SK-N-SH treated with all-trans-retinoic acid at 6 μM for 48 hours (cell line): ENCODE measurements around the gene CBFA2T2.

Source experiments
- TF ChIP-seq, protein P1 (sequence below): fragments of 250-450 bp; sonication (Bioruptor Pico); IDR thresholded peaks from 2 replicates; pipeline ENCODE4 v1.5.0; 2020; ENCODE audit warnings: mild to moderate bottlenecking, moderate library complexity
- TF ChIP-seq, protein P2 (sequence below): fragments of 250-450 bp; sonication (Bioruptor Pico); IDR thresholded peaks from 2 replicates; pipeline ENCODE4 v1.5.1; 2020; ENCODE audit warnings: low read depth, mild to moderate bottlenecking, moderate library complexity

DNA sequence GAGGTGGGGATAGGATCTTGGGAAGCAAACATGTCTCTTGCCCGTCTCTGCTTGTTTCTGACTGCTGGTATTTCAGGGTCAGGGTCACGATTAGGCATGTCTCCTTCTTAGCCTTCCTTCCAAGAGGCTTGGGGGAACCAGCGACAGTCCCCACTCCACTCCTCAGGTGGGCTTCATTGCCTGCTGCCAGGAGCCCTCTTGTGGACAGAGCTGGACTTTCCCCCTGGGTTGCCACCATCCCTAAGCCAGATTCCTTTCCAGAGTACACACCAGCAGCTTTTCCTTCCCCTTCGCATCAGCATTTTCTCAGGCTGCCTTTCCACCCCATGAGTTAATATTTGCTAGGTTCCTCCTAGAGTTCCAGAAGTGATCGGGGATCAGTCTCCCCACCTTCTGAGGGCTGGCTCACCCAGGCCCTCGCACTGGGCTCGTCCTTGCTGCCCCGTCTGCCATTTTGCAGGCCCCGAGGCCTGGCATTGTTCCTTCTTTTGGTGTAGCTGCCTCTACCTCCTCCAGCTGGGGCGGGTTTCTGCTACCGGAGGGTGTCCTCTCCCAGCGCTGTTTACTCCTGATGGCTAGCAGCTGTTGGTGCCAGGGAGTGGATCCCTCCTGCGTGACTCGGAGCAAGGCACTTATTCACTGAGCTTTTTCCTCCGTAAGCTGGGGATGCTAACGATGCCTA, 163.5 kb downstream of the CBFA2T2 start:
- TF ChIP-seq, protein P1, sequence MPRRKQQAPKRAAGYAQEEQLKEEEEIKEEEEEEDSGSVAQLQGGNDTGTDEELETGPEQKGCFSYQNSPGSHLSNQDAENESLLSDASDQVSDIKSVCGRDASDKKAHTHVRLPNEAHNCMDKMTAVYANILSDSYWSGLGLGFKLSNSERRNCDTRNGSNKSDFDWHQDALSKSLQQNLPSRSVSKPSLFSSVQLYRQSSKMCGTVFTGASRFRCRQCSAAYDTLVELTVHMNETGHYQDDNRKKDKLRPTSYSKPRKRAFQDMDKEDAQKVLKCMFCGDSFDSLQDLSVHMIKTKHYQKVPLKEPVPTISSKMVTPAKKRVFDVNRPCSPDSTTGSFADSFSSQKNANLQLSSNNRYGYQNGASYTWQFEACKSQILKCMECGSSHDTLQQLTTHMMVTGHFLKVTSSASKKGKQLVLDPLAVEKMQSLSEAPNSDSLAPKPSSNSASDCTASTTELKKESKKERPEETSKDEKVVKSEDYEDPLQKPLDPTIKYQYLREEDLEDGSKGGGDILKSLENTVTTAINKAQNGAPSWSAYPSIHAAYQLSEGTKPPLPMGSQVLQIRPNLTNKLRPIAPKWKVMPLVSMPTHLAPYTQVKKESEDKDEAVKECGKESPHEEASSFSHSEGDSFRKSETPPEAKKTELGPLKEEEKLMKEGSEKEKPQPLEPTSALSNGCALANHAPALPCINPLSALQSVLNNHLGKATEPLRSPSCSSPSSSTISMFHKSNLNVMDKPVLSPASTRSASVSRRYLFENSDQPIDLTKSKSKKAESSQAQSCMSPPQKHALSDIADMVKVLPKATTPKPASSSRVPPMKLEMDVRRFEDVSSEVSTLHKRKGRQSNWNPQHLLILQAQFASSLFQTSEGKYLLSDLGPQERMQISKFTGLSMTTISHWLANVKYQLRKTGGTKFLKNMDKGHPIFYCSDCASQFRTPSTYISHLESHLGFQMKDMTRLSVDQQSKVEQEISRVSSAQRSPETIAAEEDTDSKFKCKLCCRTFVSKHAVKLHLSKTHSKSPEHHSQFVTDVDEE (CRISPR knock-in tag): no peak
- TF ChIP-seq, protein P2, sequence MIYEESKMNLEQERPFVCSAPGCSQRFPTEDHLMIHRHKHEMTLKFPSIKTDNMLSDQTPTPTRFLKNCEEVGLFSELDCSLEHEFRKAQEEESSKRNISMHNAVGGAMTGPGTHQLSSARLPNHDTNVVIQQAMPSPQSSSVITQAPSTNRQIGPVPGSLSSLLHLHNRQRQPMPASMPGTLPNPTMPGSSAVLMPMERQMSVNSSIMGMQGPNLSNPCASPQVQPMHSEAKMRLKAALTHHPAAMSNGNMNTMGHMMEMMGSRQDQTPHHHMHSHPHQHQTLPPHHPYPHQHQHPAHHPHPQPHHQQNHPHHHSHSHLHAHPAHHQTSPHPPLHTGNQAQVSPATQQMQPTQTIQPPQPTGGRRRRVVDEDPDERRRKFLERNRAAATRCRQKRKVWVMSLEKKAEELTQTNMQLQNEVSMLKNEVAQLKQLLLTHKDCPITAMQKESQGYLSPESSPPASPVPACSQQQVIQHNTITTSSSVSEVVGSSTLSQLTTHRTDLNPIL (CRISPR knock-in tag): no peak
